ENCODE measurements around the gene MIPOL1.

DNA sequence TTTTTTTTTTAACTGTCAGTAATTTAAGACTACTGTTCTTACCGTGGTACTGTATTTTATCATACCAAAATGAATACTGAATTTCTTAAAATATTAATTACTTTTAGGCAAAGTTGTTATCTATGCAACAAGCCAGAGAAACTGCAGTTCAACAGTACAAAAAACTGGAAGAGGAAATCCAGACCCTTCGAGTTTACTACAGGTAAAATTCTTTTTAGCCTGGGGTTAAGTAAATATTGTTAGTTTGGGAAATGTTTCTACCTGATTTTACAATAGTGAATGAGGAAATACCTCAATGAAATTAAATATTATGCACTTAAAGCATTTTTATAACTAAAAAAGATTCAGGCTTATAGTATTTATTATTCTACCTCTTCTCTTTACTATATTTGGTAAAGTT, 225.0 kb downstream of the MIPOL1 start:
- TF ChIP-seq, protein P1, sequence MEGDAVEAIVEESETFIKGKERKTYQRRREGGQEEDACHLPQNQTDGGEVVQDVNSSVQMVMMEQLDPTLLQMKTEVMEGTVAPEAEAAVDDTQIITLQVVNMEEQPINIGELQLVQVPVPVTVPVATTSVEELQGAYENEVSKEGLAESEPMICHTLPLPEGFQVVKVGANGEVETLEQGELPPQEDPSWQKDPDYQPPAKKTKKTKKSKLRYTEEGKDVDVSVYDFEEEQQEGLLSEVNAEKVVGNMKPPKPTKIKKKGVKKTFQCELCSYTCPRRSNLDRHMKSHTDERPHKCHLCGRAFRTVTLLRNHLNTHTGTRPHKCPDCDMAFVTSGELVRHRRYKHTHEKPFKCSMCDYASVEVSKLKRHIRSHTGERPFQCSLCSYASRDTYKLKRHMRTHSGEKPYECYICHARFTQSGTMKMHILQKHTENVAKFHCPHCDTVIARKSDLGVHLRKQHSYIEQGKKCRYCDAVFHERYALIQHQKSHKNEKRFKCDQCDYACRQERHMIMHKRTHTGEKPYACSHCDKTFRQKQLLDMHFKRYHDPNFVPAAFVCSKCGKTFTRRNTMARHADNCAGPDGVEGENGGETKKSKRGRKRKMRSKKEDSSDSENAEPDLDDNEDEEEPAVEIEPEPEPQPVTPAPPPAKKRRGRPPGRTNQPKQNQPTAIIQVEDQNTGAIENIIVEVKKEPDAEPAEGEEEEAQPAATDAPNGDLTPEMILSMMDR (IDR thresholded peaks at IDR 0.05) = no peak
- TF ChIP-seq EP300 (IDR thresholded peaks at IDR 0.05) (no peak), POLR2A (IDR thresholded peaks at IDR 0.05) (no peak)

Measured in tibial nerve (tissue), 4 donors.